Measurements from ENCODE around the gene MICAL3.

The MICAL3 gene

DNA sequence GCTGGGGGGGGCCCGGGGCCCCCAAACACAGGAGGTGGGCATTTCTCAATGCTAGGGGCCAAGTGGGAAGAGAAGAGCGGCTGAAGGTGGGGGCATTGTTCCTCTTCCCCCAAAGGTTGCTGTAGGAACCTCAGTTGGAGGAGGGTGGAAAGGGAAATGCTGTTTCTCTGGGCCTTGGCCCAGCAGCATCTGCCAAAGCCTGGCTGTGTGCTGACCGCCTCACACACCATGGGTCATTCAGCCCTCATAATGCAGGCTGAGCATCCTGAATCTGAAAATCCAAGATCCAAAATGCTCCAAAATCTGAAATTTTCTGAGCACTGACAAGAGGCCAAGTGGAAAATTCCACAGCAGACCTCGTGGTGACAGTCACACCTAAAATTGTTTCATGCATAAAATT, 201.1 kb downstream of the MICAL3 start:
- no CpG with 5 or more reads among the region's 4 CpGs for WGBS (ENCODE audit: extremely low coverage, insufficient coverage, low lambda C conversion rate)
- no peak for DNase-seq
- Histone ChIP-seq H3K27me3 (ENCODE audit: insufficient read depth, low read length, poor library complexity) (no peaks in the 10 kb centered on the region), H3K23ac (ENCODE audit: low read length) (no peak overlapping the region), H4K5ac (ENCODE audit: low read length) (no peak overlapping the region), H3K18ac (ENCODE audit: low read length) (no peak overlapping the region), H3K79me1 (ENCODE audit: low read length) (no peaks in the 10 kb centered on the region), H3K56ac (ENCODE audit: low read length) (no peak overlapping the region), H2BK15ac (replicated peaks; ENCODE audit: low read depth) (no peak overlapping the region), H3K79me2 (ENCODE audit: control insufficient read depth, insufficient read depth, low read length) (no peaks in the 10 kb centered on the region), H2BK5ac (ENCODE audit: low read length) (no peak overlapping the region), H3K4me2 (ENCODE audit: low read length) (no peak overlapping the region), H2BK120ac (ENCODE audit: low read depth, low read length) (no peak overlapping the region), H3K9ac (ENCODE audit: low read length) (no peak overlapping the region), H2AK5ac (ENCODE audit: low read length) (no peak overlapping the region), H3K4ac (ENCODE audit: low read depth, low read length) (no peak overlapping the region), H3K27ac (ENCODE audit: low read depth, low read length) (no peak overlapping the region), H3K36me3 (ENCODE audit: control insufficient read depth, insufficient read depth, low read length) (no peaks in the 10 kb centered on the region), H3K4me3 (ENCODE audit: low read length) (no peak overlapping the region), H3K4me1 (ENCODE audit: control insufficient read depth, low read depth, low read length) (no peaks in the 10 kb centered on the region), H4K8ac (ENCODE audit: low read depth, low read length) (no peak overlapping the region)

- Histone ChIP-seq H3K9ac (ENCODE audit: low read length) (no peak overlapping the region), H3K4me2 (ENCODE audit: low read length) (no peak overlapping the region), H3K4ac (ENCODE audit: low read depth, low read length) (no peak overlapping the region), H3K4me3 (ENCODE audit: low read length) (no peak overlapping the region), H3K79me1 (ENCODE audit: low read length) (no peaks in the 10 kb centered on the region), H2AK5ac (ENCODE audit: low read length) (no peak overlapping the region), H3K27me3 (ENCODE audit: insufficient read depth, low read length, poor library complexity) (no peaks in the 10 kb centered on the region), H3K27ac (ENCODE audit: low read depth, low read length) (no peak overlapping the region), H4K5ac (ENCODE audit: low read length) (no peak overlapping the region), H2BK120ac (ENCODE audit: low read depth, low read length) (no peak overlapping the region), H3K36me3 (ENCODE audit: control insufficient read depth, insufficient read depth, low read length) (no peaks in the 10 kb centered on the region), H3K23ac (ENCODE audit: low read length) (no peak overlapping the region), H3K56ac (ENCODE audit: low read length) (no peak overlapping the region), H2BK15ac (replicated peaks; ENCODE audit: low read depth) (no peak overlapping the region), H4K8ac (ENCODE audit: low read depth, low read length) (no peak overlapping the region), H3K4me1 (ENCODE audit: control insufficient read depth, low read depth, low read length) (no peaks in the 10 kb centered on the region), H2BK5ac (ENCODE audit: low read length) (no peak overlapping the region), H3K79me2 (ENCODE audit: control insufficient read depth, insufficient read depth, low read length) (no peaks in the 10 kb centered on the region), H3K18ac (ENCODE audit: low read length) (no peak overlapping the region)
- no CpG with 5 or more reads among the region's 13 CpGs for WGBS (ENCODE audit: extremely low coverage, insufficient coverage, low lambda C conversion rate)
- DNase-seq, result no peak
Observed at GRCh38 chr22:17822087-17822486, 202.3 kb downstream of the MICAL3 start.

DNA sequence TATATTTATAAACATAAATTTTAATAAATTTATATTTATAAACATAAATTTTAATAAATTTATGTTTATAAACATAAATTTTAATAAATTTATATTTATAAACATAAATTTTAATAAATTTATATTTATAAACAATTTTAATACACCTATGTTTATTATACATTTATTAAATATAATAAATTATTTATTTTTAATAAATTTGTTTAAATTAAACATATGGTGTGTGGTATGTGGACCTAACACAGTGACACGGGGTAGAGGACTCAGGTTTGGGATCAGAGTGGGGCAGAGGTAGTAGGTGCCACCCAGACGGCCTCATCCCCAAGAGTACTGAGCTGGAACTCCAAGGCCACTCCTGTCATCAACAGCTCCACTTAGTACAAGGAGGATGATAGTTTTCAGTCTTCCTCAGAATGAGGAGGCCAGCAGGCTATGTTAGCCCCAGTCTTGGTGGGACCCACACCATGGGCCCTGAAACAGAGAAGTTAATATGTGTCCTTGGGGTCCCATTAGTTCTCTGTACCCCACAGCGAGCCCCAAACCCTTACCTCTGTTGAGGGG, 203.4 kb downstream of the MICAL3 start:
- H3K27me3 ChIP-seq (ENCODE audit: insufficient read depth, low read length, poor library complexity), result no peaks in the 10 kb centered on the region
- H3K18ac ChIP-seq (ENCODE audit: low read length), result no peak overlapping the region
- no peak overlapping the region for H3K9ac ChIP-seq (ENCODE audit: low read length)
- no peaks in the 10 kb centered on the region for H3K79me1 ChIP-seq (ENCODE audit: low read length)
- H2BK5ac ChIP-seq (ENCODE audit: low read length), result no peak overlapping the region
- H3K4me3 ChIP-seq (ENCODE audit: low read length), result no peak overlapping the region
- no peak overlapping the region for H3K23ac ChIP-seq (ENCODE audit: low read length)
- H3K4ac ChIP-seq (ENCODE audit: low read depth, low read length), result no peak overlapping the region
- no peaks in the 10 kb centered on the region for H3K79me2 ChIP-seq (ENCODE audit: control insufficient read depth, insufficient read depth, low read length)
- DNase-seq, result no peak
- no peaks in the 10 kb centered on the region for H3K36me3 ChIP-seq (ENCODE audit: control insufficient read depth, insufficient read depth, low read length)
- no peaks in the 10 kb centered on the region for H3K4me1 ChIP-seq (ENCODE audit: control insufficient read depth, low read depth, low read length)
- H2AK5ac ChIP-seq (ENCODE audit: low read length), result no peak overlapping the region
- H4K5ac ChIP-seq (ENCODE audit: low read length), result no peak overlapping the region
- no peak overlapping the region for H3K27ac ChIP-seq (ENCODE audit: low read depth, low read length)
- H2BK120ac ChIP-seq (ENCODE audit: low read depth, low read length), result no peak overlapping the region
- no peak overlapping the region for H3K4me2 ChIP-seq (ENCODE audit: low read length)
- WGBS (ENCODE audit: extremely low coverage, insufficient coverage, low lambda C conversion rate), result 100% methylated on average over 1 of the region's 3 CpGs
- no peak overlapping the region for H2BK15ac ChIP-seq (replicated peaks; ENCODE audit: low read depth)
- no peak overlapping the region for H3K56ac ChIP-seq (ENCODE audit: low read length)
- H4K8ac ChIP-seq (ENCODE audit: low read depth, low read length), result no peak overlapping the region

- Histone ChIP-seq H3K4me1 (ENCODE audit: control insufficient read depth, low read depth, low read length) (no peaks in the 10 kb centered on the region), H4K8ac (ENCODE audit: low read depth, low read length) (no peak overlapping the region), H4K5ac (ENCODE audit: low read length) (no peak overlapping the region), H2BK120ac (ENCODE audit: low read depth, low read length) (no peak overlapping the region), H3K79me1 (ENCODE audit: low read length) (no peaks in the 10 kb centered on the region), H3K18ac (ENCODE audit: low read length) (no peak overlapping the region), H3K27me3 (ENCODE audit: insufficient read depth, low read length, poor library complexity) (no peaks in the 10 kb centered on the region), H2AK5ac (ENCODE audit: low read length) (no peak overlapping the region), H3K36me3 (ENCODE audit: control insufficient read depth, insufficient read depth, low read length) (peaks cover 1% of the 10 kb centered on the region), H3K4me3 (ENCODE audit: low read length) (no peak overlapping the region), H2BK5ac (ENCODE audit: low read length) (no peak overlapping the region), H3K79me2 (ENCODE audit: control insufficient read depth, insufficient read depth, low read length) (no peaks in the 10 kb centered on the region), H3K27ac (ENCODE audit: low read depth, low read length) (no peak overlapping the region), H3K4me2 (ENCODE audit: low read length) (no peak overlapping the region), H3K9ac (ENCODE audit: low read length) (no peak overlapping the region), H2BK15ac (replicated peaks; ENCODE audit: low read depth) (no peak overlapping the region), H3K23ac (ENCODE audit: low read length) (no peak overlapping the region), H3K56ac (ENCODE audit: low read length) (no peak overlapping the region), H3K4ac (ENCODE audit: low read depth, low read length) (no peak overlapping the region)
- no peak for DNase-seq
- WGBS (ENCODE audit: extremely low coverage, insufficient coverage, low lambda C conversion rate), result no CpG with 5 or more reads among the region's 14 CpGs
Observed at GRCh38 chr22:17818649-17819048, 205.7 kb downstream of the MICAL3 start.

DNA sequence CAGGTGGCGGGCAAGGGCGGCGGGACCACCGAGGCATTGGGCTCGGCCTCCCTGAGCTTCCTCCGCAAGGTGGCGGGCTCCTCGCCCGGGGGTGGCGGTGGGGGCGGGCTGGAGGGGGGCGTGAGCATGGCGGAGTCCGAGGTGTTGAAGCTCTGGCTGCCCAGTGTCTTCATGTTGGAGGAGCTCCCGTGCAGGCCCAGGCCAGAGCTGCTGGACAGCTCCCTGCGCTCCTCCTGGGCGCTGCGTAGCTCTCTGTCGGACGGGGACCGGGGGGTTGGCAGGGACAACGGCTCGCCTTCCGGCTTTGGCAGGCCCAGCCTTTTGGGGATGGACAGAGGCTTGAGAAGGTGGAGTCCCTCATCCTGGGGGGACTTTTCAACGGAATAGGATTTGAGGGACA, 206.2 kb downstream of the MICAL3 start:
- Histone ChIP-seq H3K27me3 (ENCODE audit: insufficient read depth, low read length, poor library complexity) (no peaks in the 10 kb centered on the region), H3K4me3 (ENCODE audit: low read length) (no peak overlapping the region), H3K79me1 (ENCODE audit: low read length) (no peaks in the 10 kb centered on the region), H3K23ac (ENCODE audit: low read length) (no peak overlapping the region), H2BK120ac (ENCODE audit: low read depth, low read length) (no peak overlapping the region), H3K4me2 (ENCODE audit: low read length) (no peak overlapping the region), H3K9ac (ENCODE audit: low read length) (no peak overlapping the region), H3K56ac (ENCODE audit: low read length) (no peak overlapping the region), H4K5ac (ENCODE audit: low read length) (no peak overlapping the region), H2BK15ac (replicated peaks; ENCODE audit: low read depth) (no peak overlapping the region), H3K18ac (ENCODE audit: low read length) (no peak overlapping the region), H3K36me3 (ENCODE audit: control insufficient read depth, insufficient read depth, low read length) (peaks cover 1% of the 10 kb centered on the region), H2BK5ac (ENCODE audit: low read length) (no peak overlapping the region), H4K8ac (ENCODE audit: low read depth, low read length) (no peak overlapping the region), H2AK5ac (ENCODE audit: low read length) (no peak overlapping the region), H3K4ac (ENCODE audit: low read depth, low read length) (no peak overlapping the region), H3K27ac (ENCODE audit: low read depth, low read length) (no peak overlapping the region), H3K79me2 (ENCODE audit: control insufficient read depth, insufficient read depth, low read length) (no peaks in the 10 kb centered on the region), H3K4me1 (ENCODE audit: control insufficient read depth, low read depth, low read length) (no peaks in the 10 kb centered on the region)
- no CpG with 5 or more reads among the region's 25 CpGs for WGBS (ENCODE audit: extremely low coverage, insufficient coverage, low lambda C conversion rate)
- DNase-seq, result no peak

- H3K79me2 ChIP-seq (ENCODE audit: control insufficient read depth, insufficient read depth, low read length), result no peaks in the 10 kb centered on the region
Observed at GRCh38 chr22:17817511-17818065, 206.8 kb downstream of the MICAL3 start.

More at GRCh38 chr22:17817511-17818065, 206.8 kb downstream of the MICAL3 start:
- no peak overlapping the region for H2BK120ac ChIP-seq (ENCODE audit: low read depth, low read length)
- H4K8ac ChIP-seq (ENCODE audit: low read depth, low read length), result no peak overlapping the region
- no peak overlapping the region for H3K4me3 ChIP-seq (ENCODE audit: low read length)
- WGBS (ENCODE audit: extremely low coverage, insufficient coverage, low lambda C conversion rate), result no CpG with 5 or more reads among the region's 33 CpGs
- H3K27ac ChIP-seq (ENCODE audit: low read depth, low read length), result no peak overlapping the region
- no peaks in the 10 kb centered on the region for H3K4me1 ChIP-seq (ENCODE audit: control insufficient read depth, low read depth, low read length)
- no peak for DNase-seq
- H3K9ac ChIP-seq (ENCODE audit: low read length), result no peak overlapping the region
- no peak overlapping the region for H4K5ac ChIP-seq (ENCODE audit: low read length)
- no peaks in the 10 kb centered on the region for H3K79me1 ChIP-seq (ENCODE audit: low read length)
- no peaks in the 10 kb centered on the region for H3K27me3 ChIP-seq (ENCODE audit: insufficient read depth, low read length, poor library complexity)
- H3K56ac ChIP-seq (ENCODE audit: low read length), result no peak overlapping the region
- no peak overlapping the region for H3K23ac ChIP-seq (ENCODE audit: low read length)
- H3K36me3 ChIP-seq (ENCODE audit: control insufficient read depth, insufficient read depth, low read length), result peaks cover 1% of the 10 kb centered on the region
- H3K4ac ChIP-seq (ENCODE audit: low read depth, low read length), result no peak overlapping the region
- H2BK5ac ChIP-seq (ENCODE audit: low read length), result no peak overlapping the region
- H3K18ac ChIP-seq (ENCODE audit: low read length), result no peak overlapping the region
- no peak overlapping the region for H3K4me2 ChIP-seq (ENCODE audit: low read length)
- no peak overlapping the region for H2AK5ac ChIP-seq (ENCODE audit: low read length)
- no peak overlapping the region for H2BK15ac ChIP-seq (replicated peaks; ENCODE audit: low read depth)

Measured in mesendoderm (in vitro differentiated cells).